K562 (cell line): ENCODE measurements around the gene TPI1. TPM values are rescaled to one million over a fixed set of nuclear protein-coding genes. Genes with fewer than 3 reads are reported as not detected.
A peak's percentile ranks its signal among the peaks of the same experiment; 100 is the strongest.
"Not testable (repeated sequence)": the region's sequence is repeated elsewhere in the genome, so short reads cannot be mapped to it uniquely, and the experiment has no call there.

Source experiments
- ATAC-seq: fragments of 200-7000 bp; cut with Tn5 transposase; 3 replicates; pipeline ENCODE4 v1.9.1; 2020; ENCODE audit warnings: moderate library complexity
- BruUV-seq: library from RNA; stranded (reverse); fragments of 400-500 nt; replicated peaks from 2 replicates; lab custom pipeline; 2021; lab: Mats Ljungman, UMichigan
- CTCF ChIA-PET: fragments of 300-600 bp; formaldehyde crosslinking; extraction: SDS; loops from one replicate; lab custom pipeline; 2021; ENCODE audit warnings: low intra/inter-chr PET ratio; lab: Yijun Ruan, JAX
- POLR2A ChIA-PET: fragments of 300-600, 350-650 bp; sonication (Branson Sonifier 250); formaldehyde crosslinking; extraction: SDS; loops from one replicate; lab custom pipeline; 2021; ENCODE audit warnings: antibody characterized with exemption, inconsistent platforms; lab: Yijun Ruan, JAX
- DNase-seq, 4 experiments: peaks; one replicate each; pipeline versions ENCODE4 v3.0.0 to v3.0.0-alpha.2; 2011 to 2018; ENCODE audit warnings: low spot score in 3 of 4, mixed read lengths in 3 of 4; ENCODE audit errors: extremely low read depth in 1 of 4
- FAIRE-seq: peaks from 2 replicates; lab custom pipeline; 2011; peaks lifted over from hg19 to GRCh38; lab: Jason Lieb, UNC
- H2AFZ ChIP-seq: 2 replicates; pipeline ENCODE4 v1.6.0; 2011; ENCODE audit warnings: low read depth, low read length, control low read depth, inconsistent platforms
- H3K27ac ChIP-seq: fragments of 200-600 bp; 3 replicates; pipeline ENCODE4 v1.8.0; 2011; ENCODE audit warnings: low read depth, mild to moderate bottlenecking, control low read depth, inconsistent platforms, low read length, moderate library complexity, mixed read lengths; ENCODE audit errors: extremely low read depth
- H3K27me3 ChIP-seq, 2 experiments: fragments of 300-600 bp in 1 of 2; 2 replicates in 1 of 2; 3 replicates in 1 of 2; pipeline versions ENCODE4 v1.6.0 to v1.8.0; 2011; ENCODE audit warnings: inconsistent platforms in 2 of 2, low read length in 2 of 2, mild to moderate bottlenecking in 1 of 2, mixed read lengths in 1 of 2, moderate library complexity in 1 of 2; ENCODE audit not compliant: control insufficient read depth in 2 of 2, insufficient read depth in 2 of 2
- H3K36me3 ChIP-seq: fragments of 300-600 bp; 3 replicates; pipeline ENCODE4 v1.8.0; 2011; ENCODE audit warnings: mild to moderate bottlenecking, low read length, inconsistent platforms; ENCODE audit not compliant: control insufficient read depth, insufficient read depth
- H3K4me1 ChIP-seq, 2 experiments: fragments of 200-600 bp in 1 of 2; replicated peaks in 1 of 2; 2 replicates in 1 of 2; 3 replicates in 1 of 2; pipeline versions ENCODE4 v1.5.1 to v1.8.0; 2011; ENCODE audit warnings: inconsistent platforms in 2 of 2, low read length in 2 of 2, mild to moderate bottlenecking in 1 of 2, mixed read lengths in 1 of 2, moderate library complexity in 1 of 2; ENCODE audit not compliant: control insufficient read depth in 2 of 2, insufficient read depth in 2 of 2
- H3K4me2 ChIP-seq: 2 replicates; pipeline ENCODE4 v1.6.1; 2011; ENCODE audit warnings: low read length, control low read depth, inconsistent platforms, mixed read lengths; ENCODE audit not compliant: insufficient read depth
- H3K4me3 ChIP-seq: fragments of 200-600 bp; sonication (generic), shearing (Covaris generic); 2 replicates; pipeline ENCODE4 v1.5.1; 2016; ENCODE audit warnings: control low read depth, inconsistent platforms
- H3K79me2 ChIP-seq: fragments of 200-600 bp; 3 replicates; pipeline ENCODE4 v1.8.0; 2011; ENCODE audit warnings: low read length, inconsistent platforms; ENCODE audit not compliant: control insufficient read depth, insufficient read depth
- H3K9ac ChIP-seq, 2 experiments: 2 replicates each; pipeline versions ENCODE4 v1.6.0 to v1.6.1; 2011; ENCODE audit warnings: low read depth in 2 of 2, low read length in 2 of 2, control low read depth in 1 of 2, inconsistent platforms in 1 of 2, mild to moderate bottlenecking in 1 of 2, mixed read lengths in 1 of 2; ENCODE audit not compliant: insufficient read depth in 1 of 2
- H3K9me1 ChIP-seq: one replicate; pipeline ENCODE4 v1.6.0; 2011; ENCODE audit warnings: inconsistent platforms, mild to moderate bottlenecking, low read length, moderate library complexity; ENCODE audit not compliant: control insufficient read depth, insufficient read depth
- H3K9me3 ChIP-seq: replicated peaks from 2 replicates; pipeline ENCODE4 v1.5.1; 2011; ENCODE audit warnings: low read depth, low read length, inconsistent platforms; ENCODE audit not compliant: control insufficient read depth, insufficient read depth
- H4K20me1 ChIP-seq: replicated peaks from 2 replicates; pipeline ENCODE4 v1.6.1; 2011; ENCODE audit warnings: low read length, inconsistent platforms, mixed read lengths; ENCODE audit not compliant: control insufficient read depth, insufficient read depth
- CTBP1 ChIP-seq: fragments of 450-650 bp; IDR thresholded peaks from 2 replicates; pipeline ENCODE4 v1.6.1; 2016; ENCODE audit warnings: borderline replicate concordance
- EP400 ChIP-seq: fragments of 450-650 bp; IDR thresholded peaks from 2 replicates; pipeline ENCODE4 v1.6.1; 2017; ENCODE audit warnings: antibody characterized with exemption, mild to moderate bottlenecking, moderate library complexity
- MAX ChIP-seq: sonication (generic); formaldehyde crosslinking; IDR thresholded peaks from 2 replicates; pipeline ENCODE4 v1.9.0; 2022; ENCODE audit warnings: mild to moderate bottlenecking, missing genetic modification reagents
- MNT ChIP-seq, 2 experiments: fragments of 450-650 bp; conservative IDR thresholded peaks; 2 replicates each; pipeline ENCODE4 v1.6.1; 2017; ENCODE audit warnings: mild to moderate bottlenecking in 2 of 2, moderate library complexity in 2 of 2
- ZBTB49 ChIP-seq: sonication (generic); formaldehyde crosslinking; IDR thresholded peaks from 2 replicates; pipeline ENCODE4 v1.8.0; 2022; ENCODE audit warnings: missing genetic modification reagents, mild to moderate bottlenecking, borderline replicate concordance
- ZNF592 ChIP-seq: fragments of 450-650 bp; IDR thresholded peaks from 2 replicates; pipeline ENCODE4 v1.6.1; 2017; ENCODE audit warnings: antibody characterized with exemption, mild to moderate bottlenecking
- ZNF740 ChIP-seq, 3 experiments: fragments of 200-800 bp in 1 of 3; sonication (Bioruptor generic) in 1 of 3; sonication (generic) in 1 of 3; formaldehyde crosslinking in 1 of 3; IDR thresholded peaks; 2 replicates each; pipeline versions ENCODE4 v1.6.1 to v1.8.0; 2016 to 2022; ENCODE audit warnings: mild to moderate bottlenecking in 2 of 3, missing compliant biosample characterization in 2 of 3, missing genetic modification characterization in 2 of 3, missing genetic modification reagents in 1 of 3
- WGBS: fragments of 100-300 bp; shearing (Covaris generic); methylation state at CpG from one replicate; pipeline ENCODE4 v1.1.6; 2016; ENCODE audit warnings: low coverage, mixed read lengths; ENCODE audit not compliant: insufficient coverage; ENCODE audit errors: missing lambda C conversion rate; 5-methylcytosine and 5-hydroxymethylcytosine counted together
- in situ Hi-C: fragments of 300-500 bp; cut with MboI; formaldehyde crosslinking; loops from 4 replicates; pipeline ENCODE4 v1.15.0; 2018; ENCODE audit warnings: inconsistent platforms, mixed read lengths
- intact Hi-C: fragments of 100-400 bp; cut with micrococcal nuclease; formaldehyde crosslinking; loops from 2 replicates; pipeline ENCODE4 v1.14.2; 2022
- polyA plus RNA-seq, 8 experiments: library from polyadenylated mRNA; depleted of rRNA in 4 of 8; stranded (reverse) in 5 of 8; unstranded in 3 of 8; fragments of >200 nt; fragmentation: Nextera tagmentation in 2 of 8; fragmentation: Illumina TruSeq in 1 of 8; extraction: Ambion mirVana in 2 of 8; extraction: Trizol in 1 of 8; gene quantifications; 2 replicates each; pipeline versions ENCODE4 v1.2.1 to v1.2.3, GENCODE V29; 2011 to 2014; ENCODE audit warnings: inconsistent platforms in 1 of 8, missing spikeins in 1 of 8
- total RNA-seq, 7 experiments: library from RNA; depleted of rRNA in 6 of 7; stranded (reverse); fragments of >200 nt in 6 of 7; fragmentation: Illumina TruSeq in 2 of 7; extraction: Trizol in 2 of 7; gene quantifications; 2 replicates each; pipeline versions ENCODE4 v1.2.1 to v1.2.3, GENCODE V29; 2011 to 2021; ENCODE audit warnings: low replicate concordance in 1 of 7

The TPI1 gene
- total and polyA plus RNA-seq, 9 of the 15 experiments (the other 6 are each of a cell fraction or from before 2014, with no cell fraction given), result 662 to 4,971 (median 892) TPM

- no peak for TF ChIP-seq ZBTB49 (CRISPR knock-in tag)
- TF ChIP-seq, all 486 proteins: peak for 0
Measured at GRCh38 chr12:6884539-6884938, 17.2 kb downstream of the TPI1 start (continued).

- ATAC-seq; H3K9ac ChIP-seq; H2AFZ ChIP-seq; intact Hi-C loops; H4K20me1 ChIP-seq; BruUV-seq; H3K27ac ChIP-seq; FAIRE-seq; in situ Hi-C loops; H3K9me1 ChIP-seq; DNase-seq; H3K27me3 ChIP-seq; H3K4me3 ChIP-seq; H3K9me3 ChIP-seq; CTCF ChIA-PET; H3K79me2 ChIP-seq; H3K4me2 ChIP-seq; TF ChIP-seq ZNF740 (CRISPR knock-in tag; IDR thresholded peaks at IDR 0.05): not testable (repeated sequence)
- H3K36me3 ChIP-seq, result peaks cover 14% of the 10 kb centered on the region; the same call in 1 of the 3 replicates
- H3K4me1 ChIP-seq, result peaks cover 8 to 15% of the 10 kb centered on the region in 2 experiments; a peak in 4 of 5 replicates
- 46% methylated on average over 5 of the region's 15 CpGs for WGBS
- POLR2A ChIA-PET, result interaction anchor here (0.6 to 1.7 kb wide), 5 partner anchors 13 to 35 kb away, joined by 3 to 6 read pairs (median 4); partner anchors contain the start of genes SPSB2 and USP5
- peak; percentile 83 for TF ChIP-seq ZNF592
- TF ChIP-seq EP400, result peak; percentile 24; the same call in 1 of the 2 replicates
- peak; percentile 23; the same call in 1 of the 2 replicates for TF ChIP-seq MAX (CRISPR knock-in tag)
- TF ChIP-seq ZNF740 (tag; IDR thresholded peaks at IDR 0.05), result 0 out of 4 replicates have a peak, but pooled peaks of 1 of the 2 experiments have one; percentile 29
- TF ChIP-seq CTBP1, result peak; percentile 53
- TF ChIP-seq MNT (conservative IDR thresholded peaks at IDR 0.05), result peak in 1 of 2 experiments; percentile 55; a peak in 3 of 4 replicates
Measured at GRCh38 chr12:6886206-6886999, 19.1 kb downstream of the TPI1 start.
